H1 (cell line): ENCODE measurements around the gene ASTN2. TPM values are rescaled to one million over a fixed set of nuclear protein-coding genes. Genes with fewer than 3 reads are reported as not detected.

ENCODE experiments used
- CHD2 ChIP-seq: IDR thresholded peaks from 2 replicates; pipeline ENCODE4 v1.6.1; 2012; ENCODE audit warnings: low read length, improper control_type of control experiment
- FOSL1 ChIP-seq: IDR thresholded peaks from 2 replicates; pipeline ENCODE4 v1.6.1; 2011; ENCODE audit warnings: mild to moderate bottlenecking, low read depth, low read length, moderate library complexity; ENCODE audit not compliant: insufficient read depth
- GABPA ChIP-seq: IDR thresholded peaks from 2 replicates; pipeline ENCODE4 v1.6.1; 2011; ENCODE audit warnings: mild to moderate bottlenecking, low read length, moderate library complexity, borderline replicate concordance; ENCODE audit not compliant: insufficient read depth
- HDAC2 ChIP-seq, 2 experiments: fragments of 300-600 bp in 1 of 2; sonication (generic) in 1 of 2; IDR thresholded peaks; 2 replicates each; pipeline ENCODE4 v1.6.1; 2011 to 2012; ENCODE audit warnings: low read depth in 2 of 2, low read length in 2 of 2, mild to moderate bottlenecking in 2 of 2, moderate library complexity in 2 of 2, borderline replicate concordance in 1 of 2, inconsistent platforms in 1 of 2
- NRF1 ChIP-seq: IDR thresholded peaks from 2 replicates; pipeline ENCODE4 v1.6.1; 2011; ENCODE audit warnings: mild to moderate bottlenecking, low read depth, low read length, improper control_type of control experiment
- SIN3A ChIP-seq, 2 experiments: IDR thresholded peaks in 1 of 2; conservative IDR thresholded peaks in 1 of 2; 2 replicates each; pipeline ENCODE4 v1.6.1; 2011 to 2012; ENCODE audit warnings: low read length in 2 of 2, improper control_type of control experiment in 1 of 2, low read depth in 1 of 2, mild to moderate bottlenecking in 1 of 2
- SUZ12 ChIP-seq: fragments of 200-600 bp; sonication (generic); IDR thresholded peaks from 2 replicates; pipeline ENCODE4 v1.6.1; 2012; ENCODE audit warnings: mild to moderate bottlenecking, inconsistent platforms, low read length, moderate library complexity, mixed read lengths
- TBP ChIP-seq: IDR thresholded peaks from 2 replicates; pipeline ENCODE4 v1.6.1; 2011; ENCODE audit warnings: low read depth, low read length, improper control_type of control experiment
- polyA plus RNA-seq, 7 experiments: library from polyadenylated mRNA; depleted of rRNA in 3 of 7; stranded (reverse) in 5 of 7; unstranded in 2 of 7; fragments of >200 nt in 5 of 7; fragments of 200-250 nt in 2 of 7; gene quantifications; 1 replicate in 5 of 7; 2 replicates in 1 of 7; 4 replicates in 1 of 7; pipeline versions ENCODE4 v1.2.1 to v1.2.3, GENCODE V29; 2011 to 2013; ENCODE audit warnings: missing spikeins in 2 of 7, mixed read lengths in 2 of 7
- total RNA-seq: library from RNA; stranded (reverse); fragmentation: NEBNext Ultra II Directional; extraction: Animal tissue kit (Norgen Biotek cat#: 25700); gene quantifications from 2 replicates; pipeline ENCODE4 v1.2.1, GENCODE V29; 2021
- TF ChIP-seq, protein P1 (sequence below): fragments of 300-600 bp; sonication (generic); IDR thresholded peaks from 2 replicates; pipeline ENCODE4 v1.7.1; 2012; ENCODE audit warnings: low read length, moderate library complexity, mild to moderate bottlenecking, inconsistent platforms; ENCODE audit not compliant: insufficient replicate concordance

ASTN2 gene
- total and polyA plus RNA-seq, 2 of the 8 experiments (the other 6 are each of a cell fraction or from before 2014, with no cell fraction given): 8.2 to 13.7 TPM

DNA sequence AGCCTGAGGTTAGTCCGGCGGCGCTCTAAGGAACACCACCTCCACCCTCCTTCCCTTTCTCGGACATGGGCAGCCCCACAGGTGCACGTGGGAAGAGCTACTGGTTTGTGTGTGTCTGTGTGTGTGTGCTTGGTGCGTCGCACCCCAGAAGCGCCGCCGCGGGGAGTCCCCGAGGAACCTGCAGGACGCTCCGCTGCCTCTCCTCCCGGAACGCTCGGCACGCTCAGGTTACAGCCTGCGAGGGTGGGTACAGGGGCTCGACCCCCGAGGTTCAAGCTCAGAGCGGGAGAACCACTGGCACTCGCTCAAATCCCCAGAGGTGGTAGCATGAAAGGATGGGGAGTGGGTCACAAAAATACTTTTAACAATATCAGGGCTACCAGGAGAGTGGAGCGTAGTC, 2.0 kb downstream of the ASTN2 start (continued):
- TF ChIP-seq, protein P1, sequence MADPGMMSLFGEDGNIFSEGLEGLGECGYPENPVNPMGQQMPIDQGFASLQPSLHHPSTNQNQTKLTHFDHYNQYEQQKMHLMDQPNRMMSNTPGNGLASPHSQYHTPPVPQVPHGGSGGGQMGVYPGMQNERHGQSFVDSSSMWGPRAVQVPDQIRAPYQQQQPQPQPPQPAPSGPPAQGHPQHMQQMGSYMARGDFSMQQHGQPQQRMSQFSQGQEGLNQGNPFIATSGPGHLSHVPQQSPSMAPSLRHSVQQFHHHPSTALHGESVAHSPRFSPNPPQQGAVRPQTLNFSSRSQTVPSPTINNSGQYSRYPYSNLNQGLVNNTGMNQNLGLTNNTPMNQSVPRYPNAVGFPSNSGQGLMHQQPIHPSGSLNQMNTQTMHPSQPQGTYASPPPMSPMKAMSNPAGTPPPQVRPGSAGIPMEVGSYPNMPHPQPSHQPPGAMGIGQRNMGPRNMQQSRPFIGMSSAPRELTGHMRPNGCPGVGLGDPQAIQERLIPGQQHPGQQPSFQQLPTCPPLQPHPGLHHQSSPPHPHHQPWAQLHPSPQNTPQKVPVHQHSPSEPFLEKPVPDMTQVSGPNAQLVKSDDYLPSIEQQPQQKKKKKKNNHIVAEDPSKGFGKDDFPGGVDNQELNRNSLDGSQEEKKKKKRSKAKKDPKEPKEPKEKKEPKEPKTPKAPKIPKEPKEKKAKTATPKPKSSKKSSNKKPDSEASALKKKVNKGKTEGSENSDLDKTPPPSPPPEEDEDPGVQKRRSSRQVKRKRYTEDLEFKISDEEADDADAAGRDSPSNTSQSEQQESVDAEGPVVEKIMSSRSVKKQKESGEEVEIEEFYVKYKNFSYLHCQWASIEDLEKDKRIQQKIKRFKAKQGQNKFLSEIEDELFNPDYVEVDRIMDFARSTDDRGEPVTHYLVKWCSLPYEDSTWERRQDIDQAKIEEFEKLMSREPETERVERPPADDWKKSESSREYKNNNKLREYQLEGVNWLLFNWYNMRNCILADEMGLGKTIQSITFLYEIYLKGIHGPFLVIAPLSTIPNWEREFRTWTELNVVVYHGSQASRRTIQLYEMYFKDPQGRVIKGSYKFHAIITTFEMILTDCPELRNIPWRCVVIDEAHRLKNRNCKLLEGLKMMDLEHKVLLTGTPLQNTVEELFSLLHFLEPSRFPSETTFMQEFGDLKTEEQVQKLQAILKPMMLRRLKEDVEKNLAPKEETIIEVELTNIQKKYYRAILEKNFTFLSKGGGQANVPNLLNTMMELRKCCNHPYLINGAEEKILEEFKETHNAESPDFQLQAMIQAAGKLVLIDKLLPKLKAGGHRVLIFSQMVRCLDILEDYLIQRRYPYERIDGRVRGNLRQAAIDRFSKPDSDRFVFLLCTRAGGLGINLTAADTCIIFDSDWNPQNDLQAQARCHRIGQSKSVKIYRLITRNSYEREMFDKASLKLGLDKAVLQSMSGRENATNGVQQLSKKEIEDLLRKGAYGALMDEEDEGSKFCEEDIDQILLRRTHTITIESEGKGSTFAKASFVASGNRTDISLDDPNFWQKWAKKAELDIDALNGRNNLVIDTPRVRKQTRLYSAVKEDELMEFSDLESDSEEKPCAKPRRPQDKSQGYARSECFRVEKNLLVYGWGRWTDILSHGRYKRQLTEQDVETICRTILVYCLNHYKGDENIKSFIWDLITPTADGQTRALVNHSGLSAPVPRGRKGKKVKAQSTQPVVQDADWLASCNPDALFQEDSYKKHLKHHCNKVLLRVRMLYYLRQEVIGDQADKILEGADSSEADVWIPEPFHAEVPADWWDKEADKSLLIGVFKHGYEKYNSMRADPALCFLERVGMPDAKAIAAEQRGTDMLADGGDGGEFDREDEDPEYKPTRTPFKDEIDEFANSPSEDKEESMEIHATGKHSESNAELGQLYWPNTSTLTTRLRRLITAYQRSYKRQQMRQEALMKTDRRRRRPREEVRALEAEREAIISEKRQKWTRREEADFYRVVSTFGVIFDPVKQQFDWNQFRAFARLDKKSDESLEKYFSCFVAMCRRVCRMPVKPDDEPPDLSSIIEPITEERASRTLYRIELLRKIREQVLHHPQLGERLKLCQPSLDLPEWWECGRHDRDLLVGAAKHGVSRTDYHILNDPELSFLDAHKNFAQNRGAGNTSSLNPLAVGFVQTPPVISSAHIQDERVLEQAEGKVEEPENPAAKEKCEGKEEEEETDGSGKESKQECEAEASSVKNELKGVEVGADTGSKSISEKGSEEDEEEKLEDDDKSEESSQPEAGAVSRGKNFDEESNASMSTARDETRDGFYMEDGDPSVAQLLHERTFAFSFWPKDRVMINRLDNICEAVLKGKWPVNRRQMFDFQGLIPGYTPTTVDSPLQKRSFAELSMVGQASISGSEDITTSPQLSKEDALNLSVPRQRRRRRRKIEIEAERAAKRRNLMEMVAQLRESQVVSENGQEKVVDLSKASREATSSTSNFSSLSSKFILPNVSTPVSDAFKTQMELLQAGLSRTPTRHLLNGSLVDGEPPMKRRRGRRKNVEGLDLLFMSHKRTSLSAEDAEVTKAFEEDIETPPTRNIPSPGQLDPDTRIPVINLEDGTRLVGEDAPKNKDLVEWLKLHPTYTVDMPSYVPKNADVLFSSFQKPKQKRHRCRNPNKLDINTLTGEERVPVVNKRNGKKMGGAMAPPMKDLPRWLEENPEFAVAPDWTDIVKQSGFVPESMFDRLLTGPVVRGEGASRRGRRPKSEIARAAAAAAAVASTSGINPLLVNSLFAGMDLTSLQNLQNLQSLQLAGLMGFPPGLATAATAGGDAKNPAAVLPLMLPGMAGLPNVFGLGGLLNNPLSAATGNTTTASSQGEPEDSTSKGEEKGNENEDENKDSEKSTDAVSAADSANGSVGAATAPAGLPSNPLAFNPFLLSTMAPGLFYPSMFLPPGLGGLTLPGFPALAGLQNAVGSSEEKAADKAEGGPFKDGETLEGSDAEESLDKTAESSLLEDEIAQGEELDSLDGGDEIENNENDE: no peak
- TF ChIP-seq SIN3A (conservative IDR thresholded peaks at IDR 0.05 in 1 of 2, IDR thresholded peaks at IDR 0.05 in 1 of 2; ENCODE audit: low read depth in 1 of 2, low read length in 2 of 2) (no peak), GABPA (no peak), SUZ12 (no peak), HDAC2 (IDR thresholded peaks at IDR 0.05; ENCODE audit: borderline replicate concordance in 1 of 2, low read depth in 2 of 2, low read length in 2 of 2) (no peak), TBP (no peak), FOSL1 (no peak), CHD2 (no peak), NRF1 (no peak)
